Kidney (tissue), 14 donors: ENCODE measurements around the gene PWWP2B. TPM values are rescaled to one million over a fixed set of nuclear protein-coding genes. Genes with fewer than 3 reads are reported as not detected.

ENCODE experiments used
- DNase-seq, 5 donors: peaks; one replicate each; pipeline ENCODE4 v3.0.0-alpha.2; 2013 to 2020
- FAIRE-seq: peaks from 2 replicates; lab custom pipeline; 2012; peaks lifted over from hg19 to GRCh38; lab: Jason Lieb, UNC
- H3K27ac ChIP-seq, 2 donors: one replicate each; pipeline ENCODE4 v1.7.0; 2013; ENCODE audit warnings: low read depth in 2 of 2, low read length in 2 of 2, inconsistent platforms in 1 of 2
- H3K27me3 ChIP-seq: one replicate; pipeline ENCODE4 v1.7.1; 2013; ENCODE audit warnings: low read length, inconsistent platforms; ENCODE audit not compliant: control insufficient read depth, insufficient read depth
- H3K36me3 ChIP-seq, 3 donors: one replicate each; pipeline versions ENCODE4 v1.7.0 to v1.7.1; 2013; ENCODE audit warnings: low read length in 3 of 3, control low read depth in 1 of 3, inconsistent platforms in 1 of 3; ENCODE audit not compliant: insufficient read depth in 3 of 3, control insufficient read depth in 2 of 3
- H3K4me1 ChIP-seq, 3 donors: one replicate each; pipeline versions ENCODE4 v1.7.0 to v1.7.1; 2013; ENCODE audit warnings: low read length in 3 of 3, inconsistent platforms in 1 of 3, low read depth in 1 of 3; ENCODE audit not compliant: control insufficient read depth in 2 of 3, insufficient read depth in 2 of 3
- H3K4me3 ChIP-seq, 3 donors: one replicate each; pipeline versions ENCODE4 v1.7.0 to v1.8.1; 2013; ENCODE audit warnings: low read length in 3 of 3, control low read depth in 1 of 3, inconsistent platforms in 1 of 3
- H3K9ac ChIP-seq, 3 donors: one replicate each; pipeline versions ENCODE4 v1.7.0 to v1.7.1; 2013; ENCODE audit warnings: low read length in 3 of 3, control low read depth in 1 of 3, inconsistent platforms in 1 of 3
- H3K9me3 ChIP-seq, 3 donors: one replicate each; pipeline versions ENCODE4 v1.7.0 to v1.7.1; 2013; ENCODE audit warnings: low read length in 3 of 3, control low read depth in 1 of 3, inconsistent platforms in 1 of 3; ENCODE audit not compliant: control insufficient read depth in 2 of 3, insufficient read depth in 1 of 3
- CTCF ChIP-seq: IDR thresholded peaks from 3 replicates; pipeline ENCODE4 v1.5.1; 2012; ENCODE audit warnings: mild to moderate bottlenecking, moderate library complexity, borderline replicate concordance; ENCODE audit not compliant: insufficient read depth; ENCODE audit errors: extremely low read depth
- intact Hi-C: fragments of 100-400 bp; cut with DNase I; formaldehyde crosslinking; loops from one replicate; pipeline ENCODE4 v1.11.1; 2022
- polyA plus RNA-seq: library from polyadenylated mRNA; stranded (reverse); fragments of 350-450 nt; fragmentation: Illumina TruSeq; extraction: RNeasy Lipid Tissue Mini Kit (QIAGEN cat#74804); gene quantifications from one replicate; pipeline ENCODE4 v1.2.3, GENCODE V29; 2014; ENCODE audit warnings: low read depth, low replicate concordance; ENCODE audit not compliant: insufficient read depth
- total RNA-seq: library from RNA; stranded (reverse); fragmentation: NEBNext Ultra II Directional; extraction: Animal tissue kit (Norgen Biotek cat#: 25700); gene quantifications from one replicate; pipeline ENCODE4 v1.2.1, GENCODE V29; 2021
- donor health status: control.
- donor health status: control.
- donor health status: control.
- donor health status: control.
- donor health status: control.
- donor health status: DM: yes; HTN: yes; CAD: no.
- donor health status: Normal renal cell carcinoma (clear cell type).

PWWP2B gene
- total and polyA plus RNA-seq, 2 donors from 2014 or later = 12.9 to 24.3 TPM

GRCh38 chr10:132400041-132400546 lies 3.1 kb downstream of the PWWP2B start:
- H3K9me3 ChIP-seq = no peaks in the 10 kb centered on the region
- peak in 2 of 5 donors; percentile 56 to 72 for DNase-seq
- no peak overlapping the region for H3K9ac ChIP-seq
- no peak for TF ChIP-seq CTCF
- FAIRE-seq = no peak
- no peak overlapping the region for H3K4me3 ChIP-seq
- H3K4me1 ChIP-seq = peaks cover 0 to 41% (median 6%) of the 10 kb centered on the region in 3 donors
- H3K27me3 ChIP-seq = no peaks in the 10 kb centered on the region
- H3K27ac ChIP-seq = peak overlapping the region in 1 of 2 donors; percentile 65
- H3K36me3 ChIP-seq = no peaks in the 10 kb centered on the region
- intact Hi-C loops = no loop called here

- H3K4me1 ChIP-seq = peaks cover 0 to 37% (median 6%) of the 10 kb centered on the region in 3 donors
- DNase-seq = peak in 2 of 5 donors; percentile 44 to 73
- H3K9me3 ChIP-seq = no peaks in the 10 kb centered on the region
- H3K4me3 ChIP-seq = no peak overlapping the region
- peak overlapping the region; percentile 65 to 76 for H3K27ac ChIP-seq
- no peaks in the 10 kb centered on the region for H3K27me3 ChIP-seq
- intact Hi-C loops = no loop called here
- TF ChIP-seq CTCF = no peak
- peak overlapping the region in 2 of 3 donors; percentile 24 to 32 for H3K9ac ChIP-seq
- no peak for FAIRE-seq
- peaks cover 0 to 2% (median 0%) of the 10 kb centered on the region in 3 donors for H3K36me3 ChIP-seq
These were observed 3.6 kb downstream of the PWWP2B start for GRCh38 chr10:132400547-132401151.

- peak in 2 of 5 donors; percentile 53 to 81 for DNase-seq
- no peak for TF ChIP-seq CTCF
These were observed 4.6 kb downstream of the PWWP2B start for GRCh38 chr10:132401401-132402118.

More at GRCh38 chr10:132401401-132402118, 4.6 kb downstream of the PWWP2B start:
- Histone ChIP-seq H3K9ac (peak overlapping the region in 1 of 3 donors; percentile 24), H3K27ac (peak overlapping the region; percentile 47 to 60), H3K4me1 (peaks cover 0 to 37% (median 6%) of the 10 kb centered on the region in 3 donors), H3K4me3 (no peak overlapping the region), H3K27me3 (no peaks in the 10 kb centered on the region), H3K36me3 (peaks cover 0 to 7% (median 0%) of the 10 kb centered on the region in 3 donors), H3K9me3 (no peaks in the 10 kb centered on the region)
- intact Hi-C loops = no loop called here
- no peak for FAIRE-seq
